Activated CD4-positive, alpha-beta T cell treated with anti-CD3 and anti-CD28 coated beads, Interleukin-2, amount 10 ng/mL, durations not matched to agents 7 days and 5 days (primary cell): ENCODE results near the gene EEFSEC. TPM values are rescaled to one million over a fixed set of nuclear protein-coding genes. Genes with fewer than 3 reads are reported as not detected.

ENCODE experiments used
- CTCF ChIA-PET: fragments of 350-600 bp; sonication (Branson Sonifier 250); formaldehyde crosslinking; loops from one replicate; lab custom pipeline; 2021; ENCODE audit warnings: antibody characterized with exemption; lab: Charles Lee
- POLR2A ChIA-PET: fragments of 350-600 bp; sonication (Branson Sonifier 250); formaldehyde crosslinking; loops from one replicate; lab custom pipeline; 2021; ENCODE audit warnings: antibody characterized with exemption; lab: Charles Lee
- DNase-seq: peaks from one replicate; pipeline ENCODE4 v3.0.0-alpha.2; 2020
- H3K27ac Mint-ChIP-seq: one replicate; pipeline ENCODE4 v1.8.0; 2021; ENCODE audit warnings: mild to moderate bottlenecking, moderate library complexity, mixed read lengths
- H3K27me3 Mint-ChIP-seq: one replicate; pipeline ENCODE4 v1.8.0; 2021; ENCODE audit warnings: mixed read lengths
- H3K36me3 Mint-ChIP-seq: one replicate; pipeline ENCODE4 v1.8.0; 2021; ENCODE audit warnings: low read depth, mixed read lengths
- H3K4me1 Mint-ChIP-seq: one replicate; pipeline ENCODE4 v1.8.0; 2021; ENCODE audit warnings: mixed read lengths
- H3K4me3 Mint-ChIP-seq: one replicate; pipeline ENCODE4 v1.8.0; 2021; ENCODE audit warnings: mild to moderate bottlenecking, moderate library complexity, mixed read lengths
- H3K9me3 Mint-ChIP-seq: one replicate; pipeline ENCODE4 v1.8.0; 2021; ENCODE audit warnings: mixed read lengths
- total RNA-seq, 2 experiments: library from RNA; stranded (reverse); gene quantifications; one replicate each; pipeline ENCODE4 v1.2.3, GENCODE V29; 2021

The EEFSEC gene
- total RNA-seq, 2 experiments from 2014 or later: 16.6 to 17.1 TPM

DNA sequence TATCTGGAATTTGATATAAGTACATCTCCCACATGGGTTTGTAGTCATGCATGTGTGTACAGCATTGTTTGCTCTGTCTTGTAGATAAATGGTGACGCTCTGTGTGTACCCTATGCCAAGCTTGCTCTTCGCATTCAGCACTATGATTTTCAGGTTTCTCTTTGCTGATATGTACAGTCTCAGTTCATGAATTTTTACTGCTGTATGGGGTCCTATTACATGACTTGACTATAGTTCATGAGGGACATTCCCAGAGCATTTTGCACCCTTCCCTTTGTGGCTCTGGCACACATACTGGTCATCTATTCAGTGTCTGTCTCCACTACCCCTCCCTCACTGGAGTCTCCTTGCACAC lies 132.7 kb downstream of the EEFSEC start:
- ChIA-PET CTCF (interaction anchor here (0.9 to 1.0 kb wide), 3 partner anchors 11 to 40 kb away, joined by 3 read pairs; no protein-coding TSS in a partner anchor), POLR2A (no interaction called here)
- no peak for DNase-seq
- Mint-ChIP-seq H3K4me1 (no peaks in the 10 kb centered on the region), H3K27me3 (no peaks in the 10 kb centered on the region), H3K36me3 (peaks cover 23% of the 10 kb centered on the region), H3K27ac (no peak overlapping the region), H3K9me3 (peaks cover 2% of the 10 kb centered on the region), H3K4me3 (no peak overlapping the region)

DNA sequence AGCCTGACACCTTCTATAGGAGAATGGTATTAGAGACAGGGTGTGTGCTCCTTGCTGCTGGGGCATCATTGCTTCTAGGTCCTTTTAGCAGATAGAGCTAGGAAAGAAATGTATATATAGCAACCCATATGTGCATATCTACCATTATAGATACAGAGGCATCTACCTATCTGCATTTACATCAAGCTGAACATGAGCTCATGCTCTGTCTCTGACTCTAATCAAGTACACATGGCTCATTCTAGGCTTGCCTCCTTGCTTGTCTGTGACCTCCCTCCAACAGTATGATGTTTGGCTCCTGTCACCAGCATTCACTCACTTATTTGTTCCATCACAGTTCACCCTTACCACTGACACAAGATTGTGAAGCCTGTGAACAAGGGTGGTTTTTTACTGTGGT lies 133.4 kb downstream of the EEFSEC start:
- Mint-ChIP-seq H3K4me3 (no peak overlapping the region), H3K36me3 (peaks cover 26% of the 10 kb centered on the region), H3K27me3 (no peaks in the 10 kb centered on the region), H3K4me1 (no peaks in the 10 kb centered on the region), H3K9me3 (peaks cover 2% of the 10 kb centered on the region), H3K27ac (no peak overlapping the region)
- DNase-seq: no peak
- CTCF ChIA-PET: interaction anchor here (0.6 to 1.0 kb wide), 5 partner anchors 10 to 170 kb away, joined by 3 to 4 read pairs (median 3); no protein-coding TSS in a partner anchor
- POLR2A ChIA-PET: no interaction called here

GRCh38 chr3:128287216-128287615 lies 133.9 kb downstream of the EEFSEC start:
- peaks cover 26% of the 10 kb centered on the region for H3K36me3 Mint-ChIP-seq
- ChIA-PET CTCF (interaction anchor here (0.6 to 1.0 kb wide), 2 partner anchors 124 to 170 kb away, joined by 3 to 4 read pairs; no protein-coding TSS in a partner anchor), POLR2A (no interaction called here)
- no peaks in the 10 kb centered on the region for H3K27me3 Mint-ChIP-seq
- H3K4me1 Mint-ChIP-seq: no peaks in the 10 kb centered on the region
- DNase-seq: no peak
- no peak overlapping the region for H3K27ac Mint-ChIP-seq
- H3K4me3 Mint-ChIP-seq: no peak overlapping the region
- peaks cover 2% of the 10 kb centered on the region for H3K9me3 Mint-ChIP-seq

DNA sequence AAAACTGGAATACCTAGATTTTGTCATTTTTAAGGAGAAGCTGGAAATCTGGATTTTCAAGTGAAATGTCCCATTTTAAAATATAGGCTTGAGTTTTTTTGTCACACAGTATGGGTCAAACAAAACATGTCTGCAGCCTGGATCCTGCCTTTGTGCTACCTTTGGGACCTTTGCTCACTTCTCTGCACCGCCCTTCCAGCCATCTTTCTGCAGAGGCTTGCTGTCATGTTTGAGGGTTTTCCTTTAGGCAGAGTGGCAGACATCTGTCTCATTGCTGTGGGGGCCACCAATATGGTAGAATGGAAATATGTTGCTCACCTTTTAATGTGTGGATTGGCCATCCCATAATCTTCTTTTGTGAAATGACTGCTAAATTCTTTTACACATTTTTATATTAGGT lies 136.3 kb downstream of the EEFSEC start:
- no peak for DNase-seq
- Mint-ChIP-seq H3K36me3 (peaks cover 29% of the 10 kb centered on the region), H3K27me3 (no peaks in the 10 kb centered on the region), H3K4me3 (no peak overlapping the region), H3K9me3 (peaks cover 6% of the 10 kb centered on the region), H3K27ac (no peak overlapping the region), H3K4me1 (peaks cover 7% of the 10 kb centered on the region)
- ChIA-PET CTCF (no interaction called here), POLR2A (interaction anchor here (0.7 kb wide), 1 partner anchor 87 kb away, joined by 4 read pairs; no protein-coding TSS in a partner anchor)

DNA sequence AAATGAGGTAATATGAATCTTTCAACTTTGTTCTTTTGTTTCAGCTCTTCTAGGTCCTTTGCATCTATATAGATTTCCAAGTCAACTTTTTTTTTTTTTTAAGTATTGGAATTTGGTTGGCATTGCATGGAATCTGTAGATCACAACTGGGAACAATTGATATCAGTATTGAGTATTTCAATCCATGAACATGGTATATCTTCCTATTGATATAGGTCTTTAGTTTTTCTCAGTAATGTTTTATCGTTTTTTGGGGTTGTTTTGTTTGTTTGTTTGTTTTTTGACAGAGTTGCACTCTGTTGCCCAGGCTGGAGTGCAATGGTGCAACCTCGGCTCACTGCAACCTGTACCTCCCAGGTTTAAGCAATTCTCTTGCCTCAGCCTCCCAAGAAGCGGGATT lies 137.2 kb downstream of the EEFSEC start:
- no peak overlapping the region for H3K27ac Mint-ChIP-seq
- peaks cover 6% of the 10 kb centered on the region for H3K9me3 Mint-ChIP-seq
- POLR2A ChIA-PET: no interaction called here
- DNase-seq: no peak
- CTCF ChIA-PET: interaction anchor here (0.6 to 0.7 kb wide), 2 partner anchors 216 to 309 kb away, joined by 3 read pairs; no protein-coding TSS in a partner anchor
- no peaks in the 10 kb centered on the region for H3K27me3 Mint-ChIP-seq
- H3K36me3 Mint-ChIP-seq: peaks cover 30% of the 10 kb centered on the region
- peaks cover 17% of the 10 kb centered on the region for H3K4me1 Mint-ChIP-seq
- no peak overlapping the region for H3K4me3 Mint-ChIP-seq

GRCh38 chr3:128293930-128294329 lies 140.6 kb downstream of the EEFSEC start:
- Mint-ChIP-seq H3K4me3 (no peak overlapping the region), H3K27me3 (no peaks in the 10 kb centered on the region), H3K4me1 (peaks cover 30% of the 10 kb centered on the region), H3K36me3 (peaks cover 20% of the 10 kb centered on the region), H3K27ac (peak overlapping the region; percentile 89), H3K9me3 (peaks cover 10% of the 10 kb centered on the region)
- DNase-seq: peak; percentile 3
- CTCF ChIA-PET: interaction anchor here (0.5 kb wide), 1 partner anchor 108 kb away, joined by 5 read pairs; no protein-coding TSS in a partner anchor
- POLR2A ChIA-PET: no interaction called here

GRCh38 chr3:128294999-128295468 lies 141.8 kb downstream of the EEFSEC start:
- peak; percentile 10 for DNase-seq
- H3K4me1 Mint-ChIP-seq: peaks cover 30% of the 10 kb centered on the region
- H3K9me3 Mint-ChIP-seq: peaks cover 8% of the 10 kb centered on the region
- POLR2A ChIA-PET: no interaction called here
- CTCF ChIA-PET: no interaction called here
- H3K27me3 Mint-ChIP-seq: no peaks in the 10 kb centered on the region
- peak overlapping the region; percentile 80 for H3K27ac Mint-ChIP-seq
- no peak overlapping the region for H3K4me3 Mint-ChIP-seq
- peaks cover 12% of the 10 kb centered on the region for H3K36me3 Mint-ChIP-seq

DNA sequence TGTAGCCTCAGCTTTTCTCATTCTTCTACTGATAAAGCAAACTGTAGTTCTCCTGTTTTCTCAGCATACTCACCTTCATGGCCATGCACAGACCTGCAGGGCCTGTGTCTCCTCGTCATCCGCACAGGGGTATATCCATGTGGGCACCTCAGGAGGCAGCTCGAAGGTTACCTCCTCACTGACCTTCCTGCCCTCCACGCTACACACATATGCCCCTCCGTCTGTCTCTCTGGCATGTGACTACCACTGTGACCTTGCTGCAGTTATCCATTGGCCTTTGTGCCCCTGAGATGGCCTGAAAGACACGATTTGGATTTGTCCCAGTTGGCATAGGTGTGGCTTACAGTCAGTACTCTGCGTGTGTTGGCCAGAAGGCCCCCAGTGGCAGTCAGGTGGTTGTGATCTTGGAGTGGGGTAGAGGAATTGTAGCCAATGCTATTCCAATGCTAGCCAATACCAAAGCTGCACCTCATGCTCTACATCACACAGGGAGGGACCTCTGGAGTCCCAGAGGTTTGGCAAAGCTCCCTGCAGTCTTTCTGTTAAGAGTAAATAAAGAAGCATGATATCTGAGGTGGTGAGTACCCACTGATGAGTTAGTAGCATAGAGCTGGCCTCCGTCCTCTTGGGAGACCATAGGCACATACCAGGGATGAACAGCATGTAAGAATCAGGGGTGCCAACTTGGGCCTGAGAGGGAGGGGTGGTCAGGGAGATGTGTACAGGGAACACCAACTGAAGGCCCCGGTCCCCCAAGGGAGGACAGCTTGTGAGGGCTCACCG lies 143.4 kb downstream of the EEFSEC start:
- Mint-ChIP-seq H3K4me1 (peaks cover 30% of the 10 kb centered on the region), H3K4me3 (no peak overlapping the region), H3K27me3 (no peaks in the 10 kb centered on the region), H3K36me3 (peaks cover 4% of the 10 kb centered on the region), H3K9me3 (peaks cover 8% of the 10 kb centered on the region), H3K27ac (peak overlapping the region; percentile 71)
- POLR2A ChIA-PET: interaction anchor here (0.6 kb wide), 1 partner anchor 607 kb away, joined by 3 read pairs; no protein-coding TSS in a partner anchor
- peak; percentile 2 for DNase-seq
- CTCF ChIA-PET: interaction anchor here (0.8 to 1.1 kb wide), 3 partner anchors 10 to 37 kb away, joined by 3 read pairs; no protein-coding TSS in a partner anchor

DNA sequence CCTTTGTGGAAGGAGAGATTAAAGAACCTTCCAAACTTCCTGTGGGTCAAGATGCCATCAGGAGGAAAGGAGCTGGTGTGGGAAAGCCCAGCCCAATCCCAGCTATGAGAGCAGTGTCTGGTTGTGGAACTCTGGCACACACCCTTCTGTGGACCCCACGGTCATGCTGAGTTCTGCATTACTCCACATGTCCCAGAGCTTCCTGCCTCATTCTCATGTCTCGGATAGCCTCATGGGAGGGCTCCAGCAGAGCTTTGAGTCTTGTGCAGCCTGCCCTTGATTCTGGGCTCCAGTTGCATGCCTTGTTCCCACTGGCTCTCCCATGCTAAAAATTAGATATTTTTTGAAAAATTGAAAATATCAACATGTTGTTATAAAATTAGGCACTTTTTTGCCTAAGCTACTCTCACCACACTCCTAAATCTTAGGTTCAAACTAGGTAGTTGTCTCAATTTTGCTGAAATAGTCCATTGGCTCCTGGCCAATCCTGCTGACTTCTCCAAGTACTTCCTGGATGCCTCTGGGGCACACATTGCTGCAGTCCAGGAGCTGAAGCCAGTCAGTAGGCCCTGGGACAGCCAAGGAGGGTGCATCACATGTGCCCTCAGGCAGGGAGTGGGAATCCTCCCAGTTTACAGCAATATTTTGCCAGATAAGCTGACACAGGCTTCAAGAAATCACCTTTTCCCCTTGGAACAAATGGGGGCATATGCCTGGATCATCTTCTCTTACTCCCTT lies 144.3 kb downstream of the EEFSEC start:
- H3K27ac Mint-ChIP-seq: no peak overlapping the region
- peak; percentile 4 for DNase-seq
- no peak overlapping the region for H3K4me3 Mint-ChIP-seq
- POLR2A ChIA-PET: no interaction called here
- peaks cover 4% of the 10 kb centered on the region for H3K36me3 Mint-ChIP-seq
- CTCF ChIA-PET: interaction anchor here (0.8 to 1.1 kb wide), 3 partner anchors 11 to 36 kb away, joined by 3 read pairs; no protein-coding TSS in a partner anchor
- H3K9me3 Mint-ChIP-seq: peaks cover 8% of the 10 kb centered on the region
- peaks cover 30% of the 10 kb centered on the region for H3K4me1 Mint-ChIP-seq
- H3K27me3 Mint-ChIP-seq: no peaks in the 10 kb centered on the region

DNA sequence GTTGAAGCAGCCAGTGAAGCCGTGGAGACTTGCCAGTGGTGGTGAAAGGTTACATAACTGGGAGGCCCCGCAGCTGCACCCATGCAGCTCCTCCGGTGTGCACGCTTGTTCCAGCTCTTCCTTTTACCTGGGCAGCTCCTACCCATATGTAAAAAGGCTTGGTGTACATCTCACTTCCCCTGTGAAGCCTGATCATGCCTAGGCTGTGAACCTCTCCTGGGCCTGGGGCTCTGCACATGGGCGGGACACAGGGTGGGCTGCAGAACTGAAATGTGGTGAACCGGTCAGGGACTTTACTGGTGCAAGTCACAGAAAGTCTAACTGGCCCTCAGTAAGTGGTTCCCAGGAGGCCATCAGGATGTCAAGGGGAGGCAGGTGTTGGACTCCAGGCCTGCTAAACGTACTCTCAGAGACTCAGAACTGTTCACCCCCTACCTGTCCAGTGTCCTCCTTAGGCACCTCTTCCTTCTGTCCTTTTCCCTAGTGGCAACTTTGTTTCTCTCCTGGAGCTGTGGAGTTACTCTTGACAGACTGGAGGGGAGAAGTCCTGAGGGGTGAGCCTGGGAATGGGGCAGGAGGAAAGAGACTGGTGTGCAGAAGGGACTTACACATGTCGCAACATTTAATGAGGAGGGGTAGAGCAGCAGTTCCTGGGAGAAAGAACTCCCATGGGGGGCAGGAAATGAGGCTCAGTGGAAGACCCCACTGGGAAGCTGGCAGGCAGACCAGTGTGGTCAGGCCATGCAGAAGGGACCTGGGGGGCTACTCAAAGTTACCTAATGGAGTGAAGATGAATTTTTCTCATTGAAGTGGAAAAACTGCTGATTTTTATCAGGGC lies 148.1 kb downstream of the EEFSEC start:
- H3K36me3 Mint-ChIP-seq: no peaks in the 10 kb centered on the region
- ChIA-PET POLR2A (no interaction called here), CTCF (interaction anchor here (0.6 to 1.2 kb wide), 2 partner anchors 97 to 461 kb away, joined by 3 read pairs; no protein-coding TSS in a partner anchor)
- H3K27ac Mint-ChIP-seq: no peak overlapping the region
- peaks cover 4% of the 10 kb centered on the region for H3K9me3 Mint-ChIP-seq
- no peaks in the 10 kb centered on the region for H3K27me3 Mint-ChIP-seq
- H3K4me3 Mint-ChIP-seq: no peak overlapping the region
- peaks cover 4% of the 10 kb centered on the region for H3K4me1 Mint-ChIP-seq
- DNase-seq: peak; percentile 0

GRCh38 chr3:128306481-128306880 lies 153.2 kb downstream of the EEFSEC start:
- ChIA-PET CTCF (interaction anchor here (0.7 to 1.0 kb wide), 2 partner anchors 15 to 22 kb away, joined by 3 read pairs; no protein-coding TSS in a partner anchor), POLR2A (no interaction called here)
- Mint-ChIP-seq H3K36me3 (peaks cover 3% of the 10 kb centered on the region), H3K27ac (no peak overlapping the region), H3K9me3 (no peaks in the 10 kb centered on the region), H3K4me3 (no peak overlapping the region), H3K27me3 (no peaks in the 10 kb centered on the region), H3K4me1 (no peaks in the 10 kb centered on the region)
- DNase-seq: no peak
